Measurements from ENCODE around the gene NSUN4.
"Not testable (repeated sequence)": the region's sequence is repeated elsewhere in the genome, so short reads cannot be mapped to it uniquely, and the experiment has no call there.

DNA sequence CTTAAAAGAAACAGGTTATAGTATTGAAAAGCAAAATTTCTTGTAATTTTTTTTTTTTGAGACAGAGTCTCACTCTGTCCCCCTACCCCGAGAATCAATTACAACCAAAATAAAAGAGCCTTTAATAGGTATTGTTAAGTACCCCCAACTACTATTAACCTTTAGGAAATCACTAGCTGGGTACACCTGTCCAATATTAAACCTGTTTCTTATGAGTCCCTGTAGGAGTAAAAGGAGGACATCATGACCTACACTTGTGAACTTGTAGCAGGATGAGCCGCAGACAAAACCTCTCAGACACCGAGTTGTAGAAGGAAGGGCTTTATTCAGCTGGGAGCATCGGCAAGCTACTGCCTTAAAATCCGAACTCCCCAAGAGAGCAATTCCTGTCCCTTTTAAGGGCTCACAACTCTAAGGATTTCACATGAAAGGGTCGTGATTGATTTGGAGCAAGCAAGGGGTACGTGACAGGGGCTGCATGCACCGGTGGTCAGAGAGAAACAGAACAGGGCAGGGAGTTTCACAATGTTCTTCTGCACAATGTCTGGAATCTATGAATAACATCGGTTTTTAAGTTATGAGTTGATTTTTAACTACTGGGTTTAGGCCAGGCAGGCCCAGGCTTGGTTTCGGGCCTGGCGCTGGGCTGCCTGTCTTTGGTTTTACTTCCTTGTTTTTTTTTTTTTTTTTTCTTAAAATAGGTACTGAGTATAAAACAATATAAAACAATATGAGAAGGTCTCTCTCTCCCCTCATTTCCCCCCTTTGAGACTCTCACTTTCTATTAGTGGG, 15.1 kb upstream of the NSUN4 start:
- TF ChIP-seq, protein P1, sequence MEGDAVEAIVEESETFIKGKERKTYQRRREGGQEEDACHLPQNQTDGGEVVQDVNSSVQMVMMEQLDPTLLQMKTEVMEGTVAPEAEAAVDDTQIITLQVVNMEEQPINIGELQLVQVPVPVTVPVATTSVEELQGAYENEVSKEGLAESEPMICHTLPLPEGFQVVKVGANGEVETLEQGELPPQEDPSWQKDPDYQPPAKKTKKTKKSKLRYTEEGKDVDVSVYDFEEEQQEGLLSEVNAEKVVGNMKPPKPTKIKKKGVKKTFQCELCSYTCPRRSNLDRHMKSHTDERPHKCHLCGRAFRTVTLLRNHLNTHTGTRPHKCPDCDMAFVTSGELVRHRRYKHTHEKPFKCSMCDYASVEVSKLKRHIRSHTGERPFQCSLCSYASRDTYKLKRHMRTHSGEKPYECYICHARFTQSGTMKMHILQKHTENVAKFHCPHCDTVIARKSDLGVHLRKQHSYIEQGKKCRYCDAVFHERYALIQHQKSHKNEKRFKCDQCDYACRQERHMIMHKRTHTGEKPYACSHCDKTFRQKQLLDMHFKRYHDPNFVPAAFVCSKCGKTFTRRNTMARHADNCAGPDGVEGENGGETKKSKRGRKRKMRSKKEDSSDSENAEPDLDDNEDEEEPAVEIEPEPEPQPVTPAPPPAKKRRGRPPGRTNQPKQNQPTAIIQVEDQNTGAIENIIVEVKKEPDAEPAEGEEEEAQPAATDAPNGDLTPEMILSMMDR (IDR thresholded peaks at IDR 0.05) = not testable (repeated sequence)
- TF ChIP-seq POLR2A, EP300 (IDR thresholded peaks at IDR 0.05): not testable (repeated sequence)

Measured in ovary (tissue), 3 donors.